Lower leg skin (tissue), 4 donors: ENCODE data around the gene RIN1. TPM values are rescaled to one million over a fixed set of nuclear protein-coding genes. Genes with fewer than 3 reads are reported as not detected.
A peak's percentile ranks its signal among the peaks of the same experiment; 100 is the strongest.

Source experiments
- DNase-seq, 2 donors: peaks; one replicate each; pipeline ENCODE4 v3.0.0-alpha.2; 2019; ENCODE audit warnings: low spot score in 2 of 2
- H3K4me3 ChIP-seq: fragments of 200-600 bp; sonication (generic); 2 replicates; pipeline ENCODE4 v1.5.1; 2017; ENCODE audit warnings: mild to moderate bottlenecking, low read depth; ENCODE audit not compliant: poor library complexity, severe bottlenecking
- CTCF ChIP-seq, 3 donors: fragments of 450-650 bp; IDR thresholded peaks; one replicate each; pipeline ENCODE4 v1.5.1; 2016; ENCODE audit warnings: antibody characterized with exemption in 3 of 3, mild to moderate bottlenecking in 3 of 3, moderate library complexity in 2 of 3
- POLR2A ChIP-seq, 2 donors: fragments of 450-650 bp; IDR thresholded peaks; one replicate each; pipeline ENCODE4 v1.6.1; 2016 to 2017; ENCODE audit warnings: antibody characterized with exemption in 2 of 2, mild to moderate bottlenecking in 1 of 2, moderate library complexity in 1 of 2
- WGBS, 2 donors: methylation state at CpG; one replicate each; pipeline ENCODE4 v1.1.5; 2018; 5-methylcytosine and 5-hydroxymethylcytosine counted together
- intact Hi-C: fragments of 100-400 bp; cut with DNase I; formaldehyde crosslinking; loops from one replicate; pipeline ENCODE4 v1.15.0; 2023; ENCODE audit warnings: low total_unique reads
- total RNA-seq, 4 donors: library from RNA; depleted of rRNA; stranded (reverse); fragments of >200 nt; gene quantifications; one replicate each; pipeline ENCODE4 v1.1.0, GENCODE V29; 2016

Gene RIN1
- total RNA-seq, 4 donors from 2014 or later, result 48.3 to 56.9 (median 53.8) TPM

DNA sequence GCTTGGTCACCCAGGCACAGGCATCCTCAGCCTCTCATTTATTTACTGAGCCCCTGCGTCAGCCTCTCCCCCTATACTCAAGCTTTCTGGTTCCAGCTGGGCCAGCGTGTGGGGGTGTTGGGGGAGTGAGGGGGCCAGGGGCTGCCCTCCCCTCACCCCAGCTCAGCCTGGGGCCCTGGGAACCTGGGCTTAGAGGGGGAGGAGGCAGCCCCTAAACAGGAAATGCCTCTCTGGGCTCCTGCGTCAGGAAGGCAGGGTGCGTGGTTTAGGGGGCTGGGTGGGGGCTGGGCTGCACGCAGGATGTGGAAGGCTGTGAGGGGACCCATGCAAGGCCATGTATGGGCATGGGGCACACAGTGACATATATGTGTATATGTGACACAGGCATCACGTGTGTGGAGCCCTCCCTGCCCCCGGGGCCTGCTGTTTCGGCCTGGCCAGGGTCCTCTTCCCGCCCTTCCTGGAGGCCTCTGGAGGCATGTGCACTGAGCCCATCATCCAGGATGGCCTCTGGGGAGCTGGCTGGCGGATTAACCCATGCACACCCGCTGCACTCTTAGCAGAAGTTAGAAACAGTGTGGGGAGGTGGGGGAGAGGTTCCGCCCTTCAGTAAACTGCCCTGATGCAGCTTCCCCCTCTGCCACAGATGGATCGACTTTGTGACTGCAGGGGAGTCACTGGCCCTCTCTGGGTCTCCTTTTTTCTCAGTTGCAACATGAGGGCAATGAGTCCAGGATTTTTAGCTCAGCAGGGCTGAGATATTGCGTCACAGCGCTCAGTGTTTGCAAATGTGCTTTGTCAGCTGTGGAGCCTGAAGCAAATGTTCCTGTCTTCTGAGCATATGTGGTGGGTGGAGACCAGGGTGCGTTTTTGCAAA is 18.3 kb downstream of the RIN1 start:
- no peak overlapping the region for H3K4me3 ChIP-seq
- intact Hi-C loops, result no loop called here
- 12 to 17% methylated on average over 15 to 16 of the region's 16 CpGs for WGBS, 2 donors
- no peak for TF ChIP-seq CTCF (IDR thresholded peaks at IDR 0.05)
- no peak for TF ChIP-seq POLR2A (IDR thresholded peaks at IDR 0.05)
- DNase-seq, result peak; percentile 85 to 94

- WGBS, 2 donors, result 7 to 18% methylated on average over 14 of the region's 14 CpGs
- TF ChIP-seq POLR2A (IDR thresholded peaks at IDR 0.05), result no peak
- no peak overlapping the region for H3K4me3 ChIP-seq
- intact Hi-C loops, result no loop called here
- DNase-seq, result no peak
Measured at GRCh38 chr11:66317322-66317722, 18.9 kb downstream of the RIN1 start.

DNA sequence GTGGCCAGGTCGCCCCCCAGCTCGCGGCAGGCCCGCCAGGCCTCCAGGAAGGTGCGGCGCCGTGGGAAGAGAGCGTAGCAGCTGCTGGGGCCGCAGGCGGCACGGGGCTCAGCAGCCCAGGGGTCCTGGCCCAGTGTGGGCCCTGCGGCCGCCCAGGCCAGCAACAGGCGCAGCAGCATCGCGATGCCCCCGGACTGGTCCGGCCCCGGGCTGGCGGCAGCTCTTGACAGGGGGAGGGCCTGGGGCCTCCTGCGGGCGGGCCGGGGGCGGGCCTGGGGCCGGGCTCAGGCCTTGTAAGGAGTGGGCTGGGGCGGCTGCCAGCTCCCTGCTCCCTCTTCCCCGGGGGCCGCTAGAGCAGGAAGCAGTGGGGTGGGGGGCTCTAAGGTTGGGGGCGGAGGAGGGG is 19.4 kb downstream of the RIN1 start, which contains the start of gene CD248:
TSS of gene CD248 (minus strand) at position 196 of the 403 bp plus-strand sequence. CDS start at position 179, 17 bp downstream.
- WGBS, 2 donors, result 5 to 20% methylated on average over 12 to 16 of the region's 29 CpGs
- DNase-seq, result peak in 1 of 2 donors; percentile 91
- peak within 1 kb of the TSS; percentile 10 for H3K4me3 ChIP-seq
- intact Hi-C loops, result no loop called here
- TF ChIP-seq CTCF (IDR thresholded peaks at IDR 0.05), result no peak
- TF ChIP-seq POLR2A (IDR thresholded peaks at IDR 0.05), result no peak

DNA sequence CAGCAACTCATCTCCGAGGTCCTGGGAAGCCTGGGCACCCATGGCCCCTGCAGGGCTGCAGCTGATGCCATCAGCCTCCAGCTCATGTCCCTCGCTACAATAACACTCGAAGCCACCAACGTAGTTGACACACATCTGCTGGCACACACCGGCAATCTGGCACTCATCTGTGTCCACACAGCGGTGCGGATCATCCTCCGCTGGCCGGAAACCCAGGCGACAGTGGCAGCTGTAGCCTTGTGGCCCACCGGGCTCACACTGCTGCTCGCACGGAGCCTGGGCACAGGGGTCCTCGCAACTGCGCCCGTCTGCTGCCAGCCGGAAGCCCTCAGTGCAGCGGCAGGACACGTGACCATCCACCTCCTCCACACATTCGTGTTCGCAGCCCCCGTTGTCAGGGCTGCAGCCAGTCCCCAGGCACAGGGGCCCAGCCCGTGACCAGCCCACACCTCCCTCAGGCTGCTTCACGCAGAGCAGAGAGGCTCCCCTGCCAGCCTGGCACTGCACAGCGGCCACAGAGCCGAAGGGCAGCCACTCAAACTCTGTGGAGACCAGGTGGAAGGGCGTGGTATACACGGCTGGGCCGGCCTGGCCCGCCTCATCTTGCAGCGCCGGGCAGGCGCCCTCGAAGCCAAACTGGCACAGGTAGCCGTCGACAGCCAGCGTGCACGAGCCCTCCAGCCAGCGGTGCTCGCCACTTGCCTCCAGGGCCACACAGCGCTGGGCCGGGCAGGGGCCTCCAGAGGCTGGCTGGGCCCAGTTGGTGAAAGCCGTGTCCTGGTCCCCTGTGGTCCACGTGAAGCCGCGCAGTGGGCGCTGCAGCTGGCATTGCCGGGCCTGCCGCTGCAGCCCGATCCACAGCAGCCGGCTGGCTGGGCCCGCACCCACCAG is 20.1 kb downstream of the RIN1 start:
- DNase-seq, result no peak
- intact Hi-C loops, result no loop called here
- 52 to 56% methylated on average over 7 to 29 of the region's 52 CpGs for WGBS, 2 donors
- H3K4me3 ChIP-seq, result peak overlapping the region; percentile 10
- TF ChIP-seq CTCF (IDR thresholded peaks at IDR 0.05), result no peak
- no peak for TF ChIP-seq POLR2A (IDR thresholded peaks at IDR 0.05)

DNA sequence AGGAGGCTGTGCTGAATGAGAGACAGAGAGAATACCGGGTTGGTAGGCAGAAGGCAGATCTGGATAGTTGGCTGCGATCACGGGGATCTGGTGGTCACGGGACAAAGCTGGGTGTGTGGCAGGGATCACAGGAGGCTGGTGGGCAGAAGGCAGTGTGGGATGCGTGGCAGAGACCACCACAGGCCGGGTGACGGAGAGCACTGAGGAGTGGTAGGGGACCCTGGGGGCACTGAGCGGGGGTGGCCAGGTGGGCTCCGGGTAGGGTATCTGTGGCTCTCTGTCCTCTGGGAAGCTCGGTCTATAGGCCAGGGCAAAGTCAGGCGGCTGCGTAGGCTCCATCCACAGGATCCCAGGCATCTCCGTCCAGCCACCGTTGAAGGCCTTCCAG is 20.7 kb downstream of the RIN1 start:
- intact Hi-C loops, result no loop called here
- TF ChIP-seq CTCF (IDR thresholded peaks at IDR 0.05) (no peak), POLR2A (IDR thresholded peaks at IDR 0.05) (no peak)
- H3K4me3 ChIP-seq, result peak overlapping the region; percentile 10
- 71 to 75% methylated on average over 14 of the region's 14 CpGs for WGBS, 2 donors
- DNase-seq, result peak in 1 of 2 donors; percentile 90
